ENCODE measurements around the gene VPS11.

Gene VPS11

DNA sequence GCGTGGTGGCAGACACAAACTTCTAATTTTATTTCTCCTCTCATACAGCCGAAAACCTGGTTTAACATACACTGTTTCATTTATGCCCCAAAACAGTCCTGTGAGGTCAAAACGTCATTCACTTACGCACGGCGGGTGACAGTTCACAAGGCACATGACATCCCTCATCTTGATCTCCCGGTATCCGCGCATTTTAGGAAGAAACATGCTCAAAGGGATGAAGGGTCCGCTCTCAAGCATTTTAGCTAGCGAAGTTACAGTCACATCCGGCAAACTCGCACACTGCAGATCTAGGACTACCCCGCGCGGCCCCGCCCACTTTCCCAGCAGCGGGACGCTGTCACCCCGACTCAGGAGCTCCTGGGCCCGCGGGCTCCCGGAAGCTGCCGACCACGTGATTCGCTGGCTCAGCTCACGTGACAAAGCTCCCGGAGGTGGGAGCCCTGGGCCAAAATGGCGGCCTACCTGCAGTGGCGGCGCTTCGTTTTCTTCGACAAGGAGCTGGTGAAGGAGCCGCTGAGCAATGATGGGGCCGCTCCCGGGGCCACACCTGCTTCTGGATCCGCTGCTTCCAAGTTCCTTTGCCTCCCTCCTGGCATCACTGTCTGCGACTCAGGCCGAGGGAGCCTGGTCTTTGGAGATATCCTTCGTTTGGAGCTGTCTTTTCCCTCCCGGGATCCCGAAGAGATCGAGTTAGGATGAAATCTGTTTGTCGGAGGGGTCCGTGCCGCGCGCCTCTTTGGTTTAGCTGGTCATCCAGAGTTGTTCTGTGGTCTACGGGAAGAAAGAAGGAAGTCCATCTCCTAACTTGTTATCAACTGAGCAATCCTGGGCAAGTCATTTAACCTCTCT is at the start of gene VPS11:
Gene VPS11 (plus strand): TSS at position 448 of the 852 bp plus-strand sequence. CDS start 6 bp downstream, at position 454.
- peak; percentile 98 for DNase-seq
- peak within 1 kb of the TSS; percentile 97 for H3K4me3 Mint-ChIP-seq
- H3K36me3 Mint-ChIP-seq (ENCODE audit: low read depth) = peaks cover 26% of the 10 kb centered on the region
- no peaks in the 10 kb centered on the region for H3K27me3 Mint-ChIP-seq (ENCODE audit: low read depth, poor library complexity)
- no peaks in the 10 kb centered on the region for H3K9me3 Mint-ChIP-seq
- H3K27ac Mint-ChIP-seq = peak within 1 kb of the TSS; percentile 95
- peaks cover 24% of the 10 kb centered on the region for H3K4me1 Mint-ChIP-seq
- TF ChIP-seq, protein P1, sequence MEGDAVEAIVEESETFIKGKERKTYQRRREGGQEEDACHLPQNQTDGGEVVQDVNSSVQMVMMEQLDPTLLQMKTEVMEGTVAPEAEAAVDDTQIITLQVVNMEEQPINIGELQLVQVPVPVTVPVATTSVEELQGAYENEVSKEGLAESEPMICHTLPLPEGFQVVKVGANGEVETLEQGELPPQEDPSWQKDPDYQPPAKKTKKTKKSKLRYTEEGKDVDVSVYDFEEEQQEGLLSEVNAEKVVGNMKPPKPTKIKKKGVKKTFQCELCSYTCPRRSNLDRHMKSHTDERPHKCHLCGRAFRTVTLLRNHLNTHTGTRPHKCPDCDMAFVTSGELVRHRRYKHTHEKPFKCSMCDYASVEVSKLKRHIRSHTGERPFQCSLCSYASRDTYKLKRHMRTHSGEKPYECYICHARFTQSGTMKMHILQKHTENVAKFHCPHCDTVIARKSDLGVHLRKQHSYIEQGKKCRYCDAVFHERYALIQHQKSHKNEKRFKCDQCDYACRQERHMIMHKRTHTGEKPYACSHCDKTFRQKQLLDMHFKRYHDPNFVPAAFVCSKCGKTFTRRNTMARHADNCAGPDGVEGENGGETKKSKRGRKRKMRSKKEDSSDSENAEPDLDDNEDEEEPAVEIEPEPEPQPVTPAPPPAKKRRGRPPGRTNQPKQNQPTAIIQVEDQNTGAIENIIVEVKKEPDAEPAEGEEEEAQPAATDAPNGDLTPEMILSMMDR (IDR thresholded peaks at IDR 0.05) = no peak

DNA sequence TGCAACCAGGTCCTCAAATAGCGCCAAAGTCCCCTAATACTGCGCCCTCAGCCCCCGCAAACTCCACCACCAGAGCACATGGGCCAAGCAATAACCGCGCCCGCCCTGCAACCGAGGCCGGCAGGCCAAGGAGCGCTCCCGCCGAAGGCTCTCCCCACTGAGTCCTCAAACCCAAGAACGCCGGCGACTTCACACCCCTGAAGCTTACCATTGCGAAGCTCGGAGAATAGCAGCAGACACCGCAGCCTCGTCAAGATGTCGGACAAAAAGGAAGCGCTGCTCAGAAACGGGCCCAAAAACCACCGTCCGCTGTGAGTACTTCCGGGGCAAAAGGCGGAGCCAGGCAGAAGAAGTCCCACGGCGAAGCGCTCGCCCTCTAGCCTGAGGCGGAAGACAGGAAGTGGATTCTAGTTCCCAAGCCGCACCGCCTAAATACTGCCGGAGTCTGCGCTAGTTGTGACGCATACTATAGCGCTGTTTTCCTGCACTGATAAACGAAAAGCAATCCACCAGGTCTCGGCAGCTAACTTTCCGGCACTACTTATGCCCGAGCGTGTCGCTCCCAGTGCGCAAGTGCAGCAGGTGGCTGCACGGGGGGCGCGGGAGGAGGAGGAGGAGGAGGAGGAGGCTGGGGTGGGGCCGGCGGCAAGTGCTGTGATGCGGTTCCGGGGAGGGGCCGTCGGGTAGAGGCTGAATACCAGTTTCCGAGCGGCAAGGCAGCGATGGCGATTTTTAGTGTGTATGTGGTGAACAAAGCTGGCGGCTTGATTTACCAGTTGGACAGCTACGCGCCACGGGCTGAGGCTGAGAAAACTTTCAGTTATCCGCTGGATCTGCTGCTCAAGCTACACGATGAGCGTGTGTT is 49.3 kb upstream of the VPS11 start, which contains the start of the genes RPS25 and TRAPPC4:
Gene RPS25 (minus strand): TSS at position 270 of the 865 bp plus-strand sequence. CDS start 59 bp downstream, at position 211.
Gene TRAPPC4 (plus strand): TSS at position 693 of the 865 bp plus-strand sequence. CDS start 30 bp downstream, at position 723.
- Mint-ChIP-seq H3K27ac (peak within 1 kb of the TSS; percentile 100), H3K27me3 (ENCODE audit: low read depth, poor library complexity) (peaks cover 7% of the 10 kb centered on the region), H3K4me3 (peak within 1 kb of the TSS; percentile 100), H3K36me3 (ENCODE audit: low read depth) (peaks cover 52% of the 10 kb centered on the region), H3K9me3 (no peaks in the 10 kb centered on the region), H3K4me1 (peaks cover 55% of the 10 kb centered on the region)
- TF ChIP-seq, protein P1 (IDR thresholded peaks at IDR 0.05) = no peak
- peak; percentile 90 for DNase-seq

DNA sequence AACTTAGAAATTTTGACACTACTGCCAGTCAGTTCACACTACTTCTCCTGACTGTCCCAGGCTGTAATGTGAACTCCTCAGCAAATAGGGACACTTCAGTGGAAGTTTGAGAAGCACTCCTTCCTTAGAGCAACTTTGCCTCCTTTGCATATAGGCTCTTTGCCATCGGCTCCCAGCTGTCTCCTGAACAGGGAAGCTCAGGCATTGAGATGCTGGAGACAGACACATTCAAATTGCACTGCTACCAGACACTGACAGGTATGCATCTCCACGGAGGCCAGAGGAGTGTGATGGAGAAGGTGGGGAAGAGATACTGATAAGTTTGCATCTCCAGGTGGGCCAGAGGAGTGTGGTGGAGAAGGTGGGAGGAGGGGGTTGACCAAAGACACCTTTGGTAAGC is 47.6 kb upstream of the VPS11 start:
- TF ChIP-seq, protein P1 (IDR thresholded peaks at IDR 0.05) = no peak
- peaks cover 53% of the 10 kb centered on the region for H3K36me3 Mint-ChIP-seq (ENCODE audit: low read depth)
- H3K27ac Mint-ChIP-seq = no peak overlapping the region
- H3K4me3 Mint-ChIP-seq = peak overlapping the region; percentile 100
- no peaks in the 10 kb centered on the region for H3K9me3 Mint-ChIP-seq
- no peak for DNase-seq
- H3K4me1 Mint-ChIP-seq = peaks cover 63% of the 10 kb centered on the region
- H3K27me3 Mint-ChIP-seq (ENCODE audit: low read depth, poor library complexity) = peaks cover 7% of the 10 kb centered on the region

DNA sequence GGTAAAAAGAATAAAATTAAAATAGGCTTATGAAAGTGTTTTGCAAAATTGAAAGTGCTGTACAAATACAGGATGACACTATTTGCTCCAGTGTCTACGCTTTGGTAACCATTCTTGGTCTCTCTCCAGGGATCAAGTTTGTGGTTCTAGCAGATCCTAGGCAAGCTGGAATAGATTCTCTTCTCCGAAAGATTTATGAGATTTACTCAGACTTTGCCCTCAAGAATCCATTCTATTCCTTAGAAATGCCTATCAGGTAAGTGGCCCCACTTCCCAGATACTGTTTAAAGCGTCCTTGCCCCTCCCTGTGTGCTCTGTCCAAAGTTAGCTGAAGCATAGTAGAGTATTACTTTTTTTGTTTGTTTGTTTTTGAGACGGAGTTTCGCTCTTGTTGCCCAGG is 46.0 kb upstream of the VPS11 start:
- DNase-seq = no peak
- Mint-ChIP-seq H3K27me3 (ENCODE audit: low read depth, poor library complexity) (peaks cover 7% of the 10 kb centered on the region), H3K27ac (no peak overlapping the region), H3K9me3 (no peaks in the 10 kb centered on the region), H3K4me1 (peaks cover 51% of the 10 kb centered on the region), H3K36me3 (ENCODE audit: low read depth) (peaks cover 46% of the 10 kb centered on the region), H3K4me3 (peak overlapping the region; percentile 50)
- TF ChIP-seq, protein P1 (IDR thresholded peaks at IDR 0.05) = no peak

DNA sequence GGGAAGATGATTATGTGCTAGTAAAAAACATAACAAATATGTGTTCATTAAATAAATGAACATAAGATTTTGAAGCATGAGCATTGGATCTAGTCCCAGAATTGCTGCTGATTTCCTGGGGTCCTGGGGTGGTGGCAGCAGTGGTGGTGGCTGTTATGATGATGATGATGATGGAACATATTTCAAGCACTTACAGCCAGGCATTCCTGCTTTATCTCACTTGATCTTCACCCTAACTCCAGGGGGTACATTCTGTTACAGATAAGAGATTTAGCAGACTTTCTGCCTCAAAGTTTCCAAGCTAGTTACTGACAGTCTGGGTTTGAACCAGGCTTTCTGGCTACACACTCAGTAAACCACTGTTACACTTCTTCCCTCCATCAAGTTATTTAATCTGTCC is 43.9 kb upstream of the VPS11 start:
- Mint-ChIP-seq H3K27ac (peak overlapping the region; percentile 34), H3K4me3 (no peak overlapping the region), H3K4me1 (peaks cover 52% of the 10 kb centered on the region), H3K9me3 (no peaks in the 10 kb centered on the region), H3K36me3 (ENCODE audit: low read depth) (peaks cover 50% of the 10 kb centered on the region), H3K27me3 (ENCODE audit: low read depth, poor library complexity) (peaks cover 7% of the 10 kb centered on the region)
- TF ChIP-seq, protein P1 (IDR thresholded peaks at IDR 0.05) = no peak
- DNase-seq = no peak
